ENCODE results near the gene TRIML1. TPM values are rescaled to one million over a fixed set of nuclear protein-coding genes. Genes with fewer than 3 reads are reported as not detected.

Gene TRIML1, protein sequence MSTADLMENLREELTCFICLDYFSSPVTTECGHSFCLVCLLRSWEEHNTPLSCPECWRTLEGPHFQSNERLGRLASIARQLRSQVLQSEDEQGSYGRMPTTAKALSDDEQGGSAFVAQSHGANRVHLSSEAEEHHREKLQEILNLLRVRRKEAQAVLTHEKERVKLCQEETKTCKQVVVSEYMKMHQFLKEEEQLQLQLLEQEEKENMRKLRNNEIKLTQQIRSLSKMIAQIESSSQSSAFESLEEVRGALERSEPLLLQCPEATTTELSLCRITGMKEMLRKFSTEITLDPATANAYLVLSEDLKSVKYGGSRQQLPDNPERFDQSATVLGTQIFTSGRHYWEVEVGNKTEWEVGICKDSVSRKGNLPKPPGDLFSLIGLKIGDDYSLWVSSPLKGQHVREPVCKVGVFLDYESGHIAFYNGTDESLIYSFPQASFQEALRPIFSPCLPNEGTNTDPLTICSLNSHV
- not detected in 2 replicates for total RNA-seq

DNA sequence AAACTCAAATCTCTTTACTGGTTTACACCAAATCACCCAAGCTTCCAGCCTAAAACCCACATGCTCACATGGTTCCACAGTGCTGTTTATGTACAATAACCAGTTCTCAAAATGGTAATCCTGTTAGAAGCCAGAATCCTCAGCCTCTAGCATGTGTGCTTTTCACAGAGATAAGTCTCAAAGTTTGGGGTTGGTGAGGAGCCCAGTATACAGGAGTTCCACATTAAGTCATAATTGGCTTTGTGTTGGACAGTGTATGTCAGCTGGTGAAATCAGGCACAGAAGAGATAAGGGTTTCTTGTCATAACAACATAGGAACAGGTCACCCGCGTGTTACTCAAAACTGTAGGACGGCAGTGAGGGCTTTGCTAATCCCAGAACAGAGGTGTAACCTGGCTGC is at the start of gene TRIML1:
Gene TRIML1 (plus strand): TSS at position 301 of the 400 bp plus-strand sequence. CDS start 118 bp downstream, outside the sequence.

DNA sequence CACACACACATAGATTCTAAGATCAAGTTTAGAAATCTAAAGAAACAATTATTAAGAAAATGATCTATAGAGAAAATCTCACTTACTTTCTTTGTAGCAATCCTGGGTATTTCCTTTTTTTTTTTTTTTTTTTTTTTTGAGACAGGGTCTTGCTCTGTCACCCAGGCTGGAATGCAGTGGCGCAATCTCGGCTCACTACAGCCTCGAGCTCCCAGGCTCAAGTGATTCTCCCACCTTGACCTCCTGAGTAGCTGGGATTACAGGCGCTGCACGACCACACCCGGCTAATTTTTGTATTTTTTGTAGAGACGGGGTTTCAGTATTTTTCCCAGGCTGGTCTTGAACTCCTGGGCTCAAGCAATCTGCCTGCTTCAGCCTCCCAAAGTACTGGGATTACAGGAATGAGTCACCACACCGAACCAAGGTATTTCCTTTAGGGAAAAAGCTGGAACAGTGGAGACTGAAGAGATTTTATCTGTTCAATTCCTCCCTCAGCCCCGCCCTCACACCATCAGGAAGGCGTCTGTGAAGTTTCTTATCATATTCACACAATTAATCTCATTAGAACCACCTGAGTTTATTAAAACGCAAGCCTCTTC is 30.0 kb upstream of the TRIML1 start, which contains the start of gene TRIML2:
Gene TRIML2 (minus strand): TSS at position 447 of the 599 bp plus-strand sequence. CDS start 4,235 bp downstream, outside the sequence.

Other genes with a start within 250 kb of the TRIML1 start
- 6.5 and 9.9 TPM in 2 replicates for gene ZFP42, start 143.7 kb upstream of the TRIML1 start, total RNA-seq
- not detected in 2 replicates for gene TRIML2, start 29.8 kb upstream of the TRIML1 start, total RNA-seq